Measurements from ENCODE around the gene SETD1B. TPM values are rescaled to one million over a fixed set of nuclear protein-coding genes. Genes with fewer than 3 reads are reported as not detected.
"Not testable (repeated sequence)": the region's sequence is repeated elsewhere in the genome, so short reads cannot be mapped to it uniquely, and the experiment has no call there.

The SETD1B gene
- total RNA-seq, 1 experiment from 2014 or later: 0.96 TPM

DNA sequence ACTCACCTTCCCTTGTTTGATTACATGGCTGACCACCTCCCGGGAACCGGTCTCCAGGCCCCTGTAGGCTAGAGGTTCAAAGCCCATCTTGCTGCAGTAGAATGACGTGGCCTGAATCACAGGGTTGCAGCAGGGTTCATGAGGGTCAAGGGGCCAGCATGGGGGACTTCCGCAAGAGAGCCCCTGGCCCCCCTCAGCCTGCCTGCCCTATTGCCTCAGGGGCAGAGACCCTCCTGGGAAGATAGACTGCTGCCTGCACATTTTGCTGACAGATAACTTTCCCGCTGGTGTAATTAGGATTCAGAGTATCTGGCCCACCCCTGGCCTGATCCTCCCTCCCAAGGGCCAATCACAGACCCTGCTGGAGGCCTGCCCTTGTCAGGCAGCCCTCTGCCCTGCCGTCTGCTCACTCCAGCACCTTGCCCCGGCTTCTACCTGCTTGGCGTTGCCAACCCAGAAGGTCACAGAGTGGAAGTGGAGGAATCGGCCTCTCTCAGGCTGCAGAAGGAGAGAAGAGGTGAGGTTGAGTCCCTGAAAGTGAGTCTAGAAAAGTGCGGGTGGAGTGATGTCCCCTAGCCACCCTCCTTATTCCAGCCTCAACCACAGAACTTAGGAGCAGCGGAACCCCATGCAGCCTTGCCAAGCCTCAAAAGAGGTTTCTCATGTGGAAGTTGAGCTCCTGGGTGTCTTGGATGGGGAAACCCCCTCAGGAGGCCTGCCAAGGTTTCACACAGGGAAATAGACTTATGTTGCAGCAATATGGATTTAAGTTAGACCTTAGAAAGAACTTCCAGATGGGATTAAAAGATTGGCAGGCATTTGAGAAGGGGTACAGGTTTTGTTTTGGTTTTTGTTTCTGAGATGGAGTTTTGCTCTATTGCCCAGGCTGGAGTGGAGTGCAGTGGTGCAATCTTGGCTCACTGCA, 53.8 kb downstream of the SETD1B start:
- no peak for DNase-seq (ENCODE audit: low read depth)

GRCh38 chr12:121858318-121858661, 54.5 kb downstream of the SETD1B start:
- DNase-seq (ENCODE audit: low read depth): no peak

DNA sequence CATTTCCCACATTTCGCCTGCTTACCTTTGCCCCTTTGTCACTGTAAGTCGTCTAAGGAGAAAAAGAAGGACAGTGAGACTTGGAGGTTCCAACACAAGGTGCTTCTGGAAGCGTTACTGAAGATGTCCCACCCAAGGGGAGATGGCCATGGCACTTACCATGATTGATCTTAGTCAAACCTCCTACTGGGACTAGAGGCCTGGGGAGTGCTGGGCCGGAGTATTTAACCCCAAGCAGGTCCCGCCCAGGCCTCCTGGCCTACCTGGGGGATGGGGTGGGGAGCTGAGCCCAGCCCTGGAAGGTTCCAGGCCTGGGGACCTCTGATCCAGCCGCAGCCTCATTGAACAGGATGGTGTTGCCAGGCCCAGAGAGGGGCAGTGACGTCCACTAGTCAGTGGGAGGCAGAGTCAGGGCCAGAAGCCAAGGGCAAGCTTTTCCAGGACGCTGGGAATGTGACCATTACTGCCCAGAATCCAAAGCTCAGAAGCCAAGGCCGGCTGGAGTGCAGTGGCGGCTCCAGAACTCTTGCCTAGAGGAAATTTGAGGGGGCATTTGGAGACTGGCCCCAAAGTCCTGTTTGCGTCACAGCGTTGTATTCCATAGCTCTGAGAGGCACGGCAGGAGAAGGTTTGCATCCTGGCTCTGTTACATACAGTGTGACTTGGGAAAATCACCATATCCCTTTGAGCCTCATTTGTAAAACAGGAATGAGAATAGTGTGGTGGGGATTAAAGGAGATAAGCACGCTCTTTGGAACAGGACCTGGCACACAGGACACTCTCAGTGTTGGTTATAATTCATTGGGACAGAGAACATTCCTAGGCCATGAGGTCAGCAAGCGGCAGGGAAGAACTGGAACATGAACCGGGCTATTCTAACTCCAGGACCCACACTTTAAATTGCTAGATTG, 55.1 kb downstream of the SETD1B start, which contains the start of gene HPD:
HPD (minus strand) TSS at position 198 of the 911 bp plus-strand sequence; CDS start at position 162, 36 bp downstream.
- DNase-seq (ENCODE audit: low read depth): peak; percentile 68

- no peak for DNase-seq (ENCODE audit: low read depth)
These were observed 56.4 kb downstream of the SETD1B start for GRCh38 chr12:121860257-121860656.

DNA sequence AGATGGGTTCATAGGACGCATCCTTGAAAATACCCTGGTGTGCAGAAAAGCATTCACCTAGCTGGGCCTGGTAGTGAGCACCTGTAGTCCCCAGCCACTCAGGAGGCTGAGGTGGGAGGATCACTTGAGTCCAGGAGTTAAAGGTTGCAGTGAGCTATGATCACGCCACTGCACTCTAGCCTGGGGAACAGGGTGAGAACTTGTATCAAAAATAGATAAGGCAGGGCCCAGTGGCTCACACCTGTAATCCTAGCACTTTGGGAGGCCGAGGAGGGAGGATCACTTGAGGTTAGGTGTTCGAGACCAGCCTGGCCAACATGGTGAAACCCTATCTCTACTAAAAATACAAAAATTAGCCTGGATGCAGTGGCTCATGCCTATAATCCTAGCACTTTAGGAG, 56.9 kb downstream of the SETD1B start:
- not testable (repeated sequence) for DNase-seq (ENCODE audit: low read depth)

GRCh38 chr12:121861636-121862254, 57.9 kb downstream of the SETD1B start:
- DNase-seq (ENCODE audit: low read depth): peak; percentile 40

GRCh38 chr12:121866331-121866730, 62.5 kb downstream of the SETD1B start:
- no peak for DNase-seq (ENCODE audit: low read depth)

DNA sequence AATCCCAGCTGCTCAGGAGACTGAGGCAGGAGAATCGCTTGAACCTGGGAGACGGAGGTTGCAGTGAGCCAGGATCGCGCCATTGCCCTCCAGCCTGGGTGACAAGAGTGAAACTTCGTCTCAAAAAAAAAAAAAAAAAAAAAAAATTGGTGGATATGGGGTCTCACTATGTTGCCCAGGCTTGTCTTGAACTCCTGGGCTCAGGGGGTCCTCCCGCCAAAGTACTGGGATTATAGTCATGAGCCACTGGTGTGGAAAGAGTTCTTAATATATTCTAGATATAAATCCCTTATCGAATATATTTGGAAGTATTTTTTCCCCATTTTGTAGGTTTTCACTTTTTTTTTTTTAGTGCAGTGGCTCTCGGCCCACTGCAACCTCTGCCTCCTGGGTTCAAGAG, 65.4 kb downstream of the SETD1B start:
- DNase-seq (ENCODE audit: low read depth): not testable (repeated sequence)

DNA sequence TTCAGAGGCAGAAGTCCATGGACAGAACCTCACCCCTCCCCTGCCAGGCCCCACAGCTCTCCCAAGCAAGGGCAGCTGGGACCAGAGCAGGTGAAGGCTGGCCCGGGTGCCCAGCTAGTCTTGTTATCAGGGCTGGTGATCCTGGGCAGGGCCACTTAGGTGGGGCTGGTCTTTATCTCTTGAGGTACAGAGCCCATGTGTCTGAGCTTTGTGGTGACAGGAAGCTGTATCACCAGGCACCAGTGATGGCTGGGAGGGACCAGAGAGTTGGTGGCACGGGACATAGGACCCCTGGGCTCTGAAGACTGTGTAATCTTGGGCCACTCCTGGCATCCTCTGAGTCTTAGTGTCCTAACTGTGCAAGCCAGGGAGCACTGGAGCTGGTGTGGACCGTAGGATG, 67.7 kb downstream of the SETD1B start:
- no peak for DNase-seq (ENCODE audit: low read depth)

DNA sequence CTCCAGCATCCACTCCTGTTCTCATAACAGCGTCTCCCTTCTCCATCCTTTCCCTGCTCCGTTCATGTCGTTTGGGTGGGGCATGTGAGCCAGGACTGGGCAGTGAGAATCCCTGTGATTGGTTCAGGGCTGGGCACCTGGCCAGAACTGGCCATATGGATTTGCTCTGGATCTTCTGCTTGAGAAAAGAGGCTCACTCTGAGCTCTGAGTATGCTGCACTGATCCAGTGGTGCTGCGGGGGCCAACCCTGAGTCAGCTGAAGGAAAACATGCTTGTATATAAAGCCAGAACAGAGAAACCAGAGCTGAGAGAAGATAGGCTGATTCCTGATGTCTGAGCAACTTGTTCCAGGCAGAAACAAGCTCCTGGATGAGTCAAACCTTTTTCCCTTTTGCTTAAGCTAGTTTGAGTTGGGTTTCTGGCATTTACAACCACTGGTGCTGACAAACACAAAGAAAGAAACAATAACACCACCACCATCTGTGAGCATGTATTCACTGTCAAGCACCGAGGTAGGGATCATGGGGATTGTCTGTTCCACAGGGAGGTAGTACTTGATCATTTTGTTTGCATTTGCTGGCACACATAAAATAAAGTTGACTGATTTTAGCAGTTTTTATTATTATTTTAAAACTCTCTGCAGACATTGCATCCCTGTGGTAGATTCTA, 68.9 kb downstream of the SETD1B start:
- peak; percentile 71 for DNase-seq (ENCODE audit: low read depth)

GRCh38 chr12:121873216-121873569, 69.4 kb downstream of the SETD1B start:
- DNase-seq (ENCODE audit: low read depth): no peak

GRCh38 chr12:121874071-121874470, 70.3 kb downstream of the SETD1B start:
- no peak for DNase-seq (ENCODE audit: low read depth)

DNA sequence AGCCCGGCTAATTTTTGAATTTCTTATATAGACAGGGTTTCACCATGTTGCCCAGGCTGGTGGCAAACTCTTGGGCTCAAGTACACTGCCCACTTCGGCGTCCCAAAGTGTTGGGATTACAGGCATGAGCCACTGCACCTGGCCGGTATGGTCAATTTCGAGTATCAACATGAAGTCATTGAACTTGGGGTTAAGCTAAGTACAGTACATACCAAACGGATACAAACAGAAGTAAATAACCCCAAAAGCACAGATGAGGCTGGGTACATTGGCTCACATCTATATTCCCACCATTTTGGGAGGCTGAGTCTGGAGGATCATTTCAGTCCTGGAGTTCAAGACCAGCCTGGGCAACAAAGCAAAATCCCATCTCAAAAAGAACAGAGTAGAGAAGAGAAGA, 71.8 kb downstream of the SETD1B start:
- DNase-seq (ENCODE audit: low read depth): no peak

DNA sequence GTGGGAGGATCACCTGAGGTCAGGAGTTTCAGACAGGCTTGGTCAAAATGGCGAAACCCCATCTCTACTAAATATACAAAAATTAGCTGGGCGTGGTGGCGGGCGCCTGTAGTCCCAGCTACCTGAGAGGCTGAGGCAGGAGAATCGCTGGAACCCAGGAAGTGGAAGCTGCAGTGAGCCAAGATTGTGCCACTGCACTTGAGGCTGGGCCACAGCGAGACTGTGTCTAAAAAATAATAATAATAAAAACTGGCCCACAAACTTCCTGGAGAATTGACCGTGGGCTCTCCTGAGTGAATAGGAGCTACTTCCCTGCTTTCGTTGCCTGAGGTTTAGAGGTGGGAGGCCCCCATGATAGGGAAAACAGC, 72.3 kb downstream of the SETD1B start:
- not testable (repeated sequence) for DNase-seq (ENCODE audit: low read depth)

Other genes starting within 250 kb of the SETD1B start
- gene KDM2B, start 223.0 kb upstream of the SETD1B start, total RNA-seq (2014; rRNA removed; shearing (Covaris generic)): 11.5 and 20.1 TPM in 2 replicates
- gene ORAI1, start 177.5 kb upstream of the SETD1B start, total RNA-seq (2014; rRNA removed; shearing (Covaris generic)): 13.6 and 14.5 TPM in 2 replicates
- 0.10 TPM in 1 of 2 replicates, not detected in the other for gene MORN3, start 134.4 kb upstream of the SETD1B start, total RNA-seq (2014; rRNA removed; shearing (Covaris generic))
- 2.9 and 3.4 TPM in 2 replicates for gene TMEM120B, start 91.3 kb upstream of the SETD1B start, total RNA-seq (2014; rRNA removed; shearing (Covaris generic))
- 1.1 and 1.5 TPM in 2 replicates for gene RHOF, start 10.3 kb upstream of the SETD1B start, total RNA-seq (2014; rRNA removed; shearing (Covaris generic))
- gene HPD, start 54.9 kb downstream of the SETD1B start, total RNA-seq (2014; rRNA removed; shearing (Covaris generic)): not detected in 2 replicates
- 40.4 and 54.3 TPM in 2 replicates for gene PSMD9, start 84.8 kb downstream of the SETD1B start, total RNA-seq (2014; rRNA removed; shearing (Covaris generic))
- 1.5 and 2.0 TPM in 2 replicates for gene CFAP251, start 114.6 kb downstream of the SETD1B start, total RNA-seq (2014; rRNA removed; shearing (Covaris generic))
- 0.72 and 1.1 TPM in 2 replicates for gene BCL7A, start 217.9 kb downstream of the SETD1B start, total RNA-seq (2014; rRNA removed; shearing (Covaris generic))